Measurements from ENCODE around the gene SETD7. TPM values are rescaled to one million over a fixed set of nuclear protein-coding genes. Genes with fewer than 3 reads are reported as not detected.
A peak's percentile ranks its signal among the peaks of the same experiment; 100 is the strongest.

The SETD7 gene
- total RNA-seq, 2 donors from 2014 or later: 51.8 to 69.5 TPM

- no peak for DNase-seq (ENCODE audit: low spot score)
- H3K4me3 ChIP-seq: no peak overlapping the region
- H3K9me3 ChIP-seq: no peaks in the 10 kb centered on the region
- no peak overlapping the region for H3K27ac ChIP-seq
- no peak for TF ChIP-seq CTCF (IDR thresholded peaks at IDR 0.05)
- no peaks in the 10 kb centered on the region for H3K27me3 ChIP-seq
- H3K4me1 ChIP-seq: no peaks in the 10 kb centered on the region
- H3K36me3 ChIP-seq: no peaks in the 10 kb centered on the region
Measured at GRCh38 chr4:139599594-139600374, 43.8 kb upstream of the SETD7 start.

- Histone ChIP-seq H3K4me3 (no peak overlapping the region), H3K4me1 (no peaks in the 10 kb centered on the region), H3K9me3 (no peaks in the 10 kb centered on the region), H3K27me3 (no peaks in the 10 kb centered on the region), H3K27ac (no peak overlapping the region), H3K36me3 (no peaks in the 10 kb centered on the region)
- no peak for TF ChIP-seq CTCF (IDR thresholded peaks at IDR 0.05)
- no peak for DNase-seq (ENCODE audit: low spot score)
Measured at GRCh38 chr4:139599076-139599475, 43.1 kb upstream of the SETD7 start.

- TF ChIP-seq CTCF (IDR thresholded peaks at IDR 0.05): no peak
- no peak overlapping the region for H3K4me3 ChIP-seq
- DNase-seq (ENCODE audit: low spot score): no peak
- H3K36me3 ChIP-seq: no peaks in the 10 kb centered on the region
- no peaks in the 10 kb centered on the region for H3K27me3 ChIP-seq
- H3K27ac ChIP-seq: no peak overlapping the region
- H3K4me1 ChIP-seq: no peaks in the 10 kb centered on the region
- no peaks in the 10 kb centered on the region for H3K9me3 ChIP-seq
Measured at GRCh38 chr4:139596684-139597279, 40.8 kb upstream of the SETD7 start.

- Histone ChIP-seq H3K27me3 (no peaks in the 10 kb centered on the region), H3K36me3 (no peaks in the 10 kb centered on the region), H3K27ac (no peak overlapping the region), H3K9me3 (no peaks in the 10 kb centered on the region), H3K4me1 (no peaks in the 10 kb centered on the region), H3K4me3 (no peak overlapping the region)
- peak; percentile 84 for DNase-seq (ENCODE audit: low spot score)
- no peak for TF ChIP-seq CTCF (IDR thresholded peaks at IDR 0.05)
Measured at GRCh38 chr4:139596034-139596683, 40.1 kb upstream of the SETD7 start.

GRCh38 chr4:139594591-139595185 lies 38.7 kb upstream of the SETD7 start:
- TF ChIP-seq CTCF (IDR thresholded peaks at IDR 0.05): no peak
- Histone ChIP-seq H3K4me1 (no peaks in the 10 kb centered on the region), H3K4me3 (no peak overlapping the region), H3K36me3 (no peaks in the 10 kb centered on the region), H3K9me3 (no peaks in the 10 kb centered on the region), H3K27ac (no peak overlapping the region), H3K27me3 (no peaks in the 10 kb centered on the region)
- no peak for DNase-seq (ENCODE audit: low spot score)
